ENCODE data around the gene CBS.

CBS gene

DNA sequence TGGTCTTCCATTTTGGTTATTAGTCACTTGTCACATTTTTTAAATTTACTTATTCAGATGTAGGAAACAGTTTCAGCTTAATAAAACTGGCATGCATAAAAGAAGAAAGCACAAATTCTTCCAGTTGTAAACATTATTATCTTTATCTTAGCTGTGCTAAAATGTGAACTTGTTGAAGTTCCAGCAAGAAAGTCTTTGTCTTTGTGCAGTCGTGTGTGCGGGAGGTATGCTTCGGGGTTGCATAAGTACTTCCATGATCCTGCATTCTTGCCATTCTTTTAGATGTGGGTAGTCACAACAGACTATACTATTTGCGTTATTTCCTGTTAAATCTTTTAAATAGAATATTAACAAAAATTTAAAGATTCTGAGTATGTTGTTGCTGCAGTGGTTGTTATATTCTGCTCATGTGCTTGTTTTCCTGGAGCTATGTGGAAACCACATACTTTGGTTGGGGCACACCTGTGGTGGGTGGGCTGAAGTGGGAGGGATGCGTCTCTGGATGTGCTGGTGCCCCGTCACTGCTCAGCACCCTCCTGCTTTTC is 49.9 kb downstream of the CBS start:
- TF ChIP-seq, protein P1, sequence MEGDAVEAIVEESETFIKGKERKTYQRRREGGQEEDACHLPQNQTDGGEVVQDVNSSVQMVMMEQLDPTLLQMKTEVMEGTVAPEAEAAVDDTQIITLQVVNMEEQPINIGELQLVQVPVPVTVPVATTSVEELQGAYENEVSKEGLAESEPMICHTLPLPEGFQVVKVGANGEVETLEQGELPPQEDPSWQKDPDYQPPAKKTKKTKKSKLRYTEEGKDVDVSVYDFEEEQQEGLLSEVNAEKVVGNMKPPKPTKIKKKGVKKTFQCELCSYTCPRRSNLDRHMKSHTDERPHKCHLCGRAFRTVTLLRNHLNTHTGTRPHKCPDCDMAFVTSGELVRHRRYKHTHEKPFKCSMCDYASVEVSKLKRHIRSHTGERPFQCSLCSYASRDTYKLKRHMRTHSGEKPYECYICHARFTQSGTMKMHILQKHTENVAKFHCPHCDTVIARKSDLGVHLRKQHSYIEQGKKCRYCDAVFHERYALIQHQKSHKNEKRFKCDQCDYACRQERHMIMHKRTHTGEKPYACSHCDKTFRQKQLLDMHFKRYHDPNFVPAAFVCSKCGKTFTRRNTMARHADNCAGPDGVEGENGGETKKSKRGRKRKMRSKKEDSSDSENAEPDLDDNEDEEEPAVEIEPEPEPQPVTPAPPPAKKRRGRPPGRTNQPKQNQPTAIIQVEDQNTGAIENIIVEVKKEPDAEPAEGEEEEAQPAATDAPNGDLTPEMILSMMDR (IDR thresholded peaks at IDR 0.05; ENCODE audit: low read depth, low read length): no peak
- in situ Hi-C loops (cut with HindIII; ENCODE audit: low sequenced_read_pairs): no loop called here
- no peak overlapping the region for H3K4me3 ChIP-seq (ENCODE audit: low read depth, low read length)
- DNase-seq (ENCODE audit: low read depth, low spot score): peak; percentile 75

DNA sequence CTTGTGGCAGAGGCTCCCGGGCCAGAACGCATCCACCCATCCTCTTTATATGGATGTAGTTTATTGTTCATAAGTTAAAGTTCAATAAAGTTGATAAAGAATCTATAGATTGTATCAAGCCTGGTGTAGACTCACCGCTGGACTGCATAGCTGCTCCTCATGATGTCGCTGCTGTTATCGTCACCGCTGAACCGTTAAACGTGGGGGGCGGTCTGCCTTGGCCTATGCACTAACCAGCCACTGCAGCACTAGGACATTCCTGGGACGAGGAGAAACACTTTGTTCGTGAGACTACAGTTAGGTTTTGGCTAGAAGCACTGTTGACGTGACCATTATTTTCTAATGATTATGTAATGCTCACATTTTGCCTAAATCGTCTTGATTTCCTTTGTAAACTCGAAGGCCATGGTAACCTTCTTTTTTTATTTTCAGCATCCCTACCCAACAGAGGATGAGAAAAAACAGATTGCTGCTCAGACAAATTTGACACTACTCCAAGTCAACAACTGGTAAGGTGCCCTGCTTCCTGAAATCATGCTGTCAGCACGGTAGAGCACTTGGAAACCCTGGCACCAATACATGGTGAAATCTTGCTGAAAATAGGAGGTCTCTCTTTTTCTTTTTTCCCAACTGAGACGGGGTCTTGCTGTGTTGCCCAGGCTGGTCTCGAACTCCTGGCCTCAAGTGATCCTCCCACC is 51.0 kb downstream of the CBS start:
- no peak for DNase-seq (ENCODE audit: low read depth, low spot score)
- H3K4me3 ChIP-seq (ENCODE audit: low read depth, low read length): no peak overlapping the region
- TF ChIP-seq, protein P1 (IDR thresholded peaks at IDR 0.05; ENCODE audit: low read depth, low read length): no peak
- in situ Hi-C loops (cut with HindIII; ENCODE audit: low sequenced_read_pairs): no loop called here

DNA sequence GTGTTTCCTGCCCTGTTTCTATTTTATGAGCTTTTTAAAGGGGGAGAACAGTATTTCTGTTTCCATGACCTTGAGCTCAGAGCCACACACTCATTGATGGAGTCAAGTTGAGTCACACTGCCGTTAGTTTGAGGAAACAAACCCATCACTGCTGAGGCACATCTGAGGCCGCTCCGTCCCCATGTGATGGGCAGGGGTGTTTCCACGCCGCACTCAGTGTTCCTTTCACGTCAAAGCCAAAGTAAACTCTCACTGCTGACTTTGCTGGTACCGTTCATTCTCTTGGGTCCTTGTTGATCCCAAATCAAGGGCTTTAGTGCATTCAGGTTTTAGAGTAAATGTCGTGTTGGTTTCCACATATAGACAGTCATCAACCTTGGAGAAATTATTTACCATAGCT is 52.5 kb downstream of the CBS start:
- no peak for DNase-seq (ENCODE audit: low read depth, low spot score)
- H3K4me3 ChIP-seq (ENCODE audit: low read depth, low read length): no peak overlapping the region
- TF ChIP-seq, protein P1 (IDR thresholded peaks at IDR 0.05; ENCODE audit: low read depth, low read length): no peak
- in situ Hi-C loops (cut with HindIII; ENCODE audit: low sequenced_read_pairs): no loop called here

DNA sequence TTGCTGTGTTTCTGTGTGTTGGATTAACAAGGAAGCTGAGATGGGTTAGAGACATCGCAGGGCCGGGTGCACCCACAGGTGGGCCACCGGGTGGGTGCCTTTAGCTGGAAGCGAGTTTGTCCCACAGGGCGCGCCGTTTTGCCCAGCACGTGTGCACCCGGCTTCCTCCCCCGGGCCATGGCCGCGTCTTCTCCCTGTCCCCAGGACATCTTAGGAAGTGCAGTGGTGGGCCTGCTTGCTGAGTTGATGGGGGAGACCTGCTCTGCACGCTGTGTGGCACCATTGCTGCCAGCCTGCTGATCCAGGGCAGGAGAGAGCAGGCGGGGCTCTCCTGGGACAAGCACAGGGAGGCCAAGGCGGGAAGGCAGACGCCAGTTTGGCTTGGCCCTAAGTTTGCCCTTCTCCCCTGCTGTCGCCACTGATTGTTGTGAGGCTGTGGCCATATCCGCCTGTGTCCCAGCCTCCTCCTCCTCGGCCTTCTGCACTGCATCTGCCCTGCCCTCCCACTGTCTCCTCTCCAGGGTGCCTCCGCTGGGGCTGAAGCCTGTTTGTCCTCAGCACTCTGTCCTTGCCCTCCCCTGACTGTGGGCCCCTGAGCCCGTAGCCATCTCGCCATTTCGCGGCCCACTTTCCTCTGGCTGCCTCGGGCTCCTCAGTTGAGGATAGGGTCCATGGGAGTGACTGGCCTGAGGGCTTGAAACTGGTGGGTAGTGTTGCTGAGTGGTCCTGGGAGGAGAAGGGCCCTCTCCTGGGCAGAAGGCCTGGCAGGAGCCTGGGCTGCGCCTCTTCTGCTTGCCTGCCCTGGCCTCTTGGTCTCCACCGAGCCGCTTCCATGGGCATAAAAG is 53.7 kb downstream of the CBS start:
- in situ Hi-C loops (cut with HindIII; ENCODE audit: low sequenced_read_pairs): no loop called here
- TF ChIP-seq, protein P1 (IDR thresholded peaks at IDR 0.05; ENCODE audit: low read depth, low read length): no peak

DNA sequence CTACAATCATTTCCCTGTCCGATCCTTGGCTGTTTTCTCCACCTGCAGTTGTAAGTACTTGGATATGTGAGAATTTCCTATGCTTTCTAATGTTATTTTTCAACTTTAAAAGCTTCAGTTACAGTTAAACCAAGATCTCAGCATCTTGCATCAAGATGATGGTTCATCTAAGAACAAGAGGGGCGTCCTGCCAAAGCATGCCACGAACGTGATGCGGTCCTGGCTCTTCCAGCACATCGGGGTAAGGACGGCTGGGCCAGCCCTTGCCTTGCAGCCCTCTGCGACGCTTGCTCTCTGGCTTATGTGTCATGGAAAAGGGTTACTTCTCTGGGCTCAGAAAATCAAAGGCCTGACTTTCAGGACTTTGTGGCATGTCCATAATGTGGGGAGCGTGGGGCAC is 54.4 kb downstream of the CBS start:
- H3K4me3 ChIP-seq (ENCODE audit: low read depth, low read length): no peak overlapping the region
- no peak for DNase-seq (ENCODE audit: low read depth, low spot score)
- in situ Hi-C loops (cut with HindIII; ENCODE audit: low sequenced_read_pairs): no loop called here
- TF ChIP-seq, protein P1 (IDR thresholded peaks at IDR 0.05; ENCODE audit: low read depth, low read length): no peak

More for the DNA sequence above, 53.7 kb downstream of the CBS start:
- DNase-seq (ENCODE audit: low read depth, low spot score): no peak
- no peak overlapping the region for H3K4me3 ChIP-seq (ENCODE audit: low read depth, low read length)

DNA sequence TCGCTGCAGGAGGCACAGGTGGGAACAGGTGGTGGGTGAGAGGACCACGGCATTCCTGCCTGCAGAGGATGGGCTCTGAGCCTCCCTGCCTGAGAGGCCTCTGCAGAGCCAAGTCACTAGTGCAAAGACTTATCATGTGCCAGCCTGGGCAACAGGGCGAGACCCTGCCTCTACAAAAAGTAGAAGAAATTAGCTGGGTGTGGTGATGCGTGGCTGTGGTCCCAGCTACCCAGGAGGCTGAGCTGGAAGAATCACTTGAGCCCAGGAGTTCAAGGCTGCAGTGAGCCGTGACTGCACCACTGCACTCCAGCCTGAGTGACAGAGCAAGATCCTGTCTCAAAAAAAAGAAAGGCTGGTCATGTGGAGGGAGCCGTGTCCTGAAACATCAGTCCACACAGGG is 54.9 kb downstream of the CBS start:
- in situ Hi-C loops (cut with HindIII; ENCODE audit: low sequenced_read_pairs): no loop called here
- no peak overlapping the region for H3K4me3 ChIP-seq (ENCODE audit: low read depth, low read length)
- no peak for DNase-seq (ENCODE audit: low read depth, low spot score)
- TF ChIP-seq, protein P1 (IDR thresholded peaks at IDR 0.05; ENCODE audit: low read depth, low read length): no peak
